ENCODE data around the gene RAP1GAP2.
"Not testable (repeated sequence)": the region's sequence is repeated elsewhere in the genome, so short reads cannot be mapped to it uniquely, and the experiment has no call there.

The RAP1GAP2 gene

GRCh38 chr17:2890778-2891177, 94.5 kb downstream of the RAP1GAP2 start:
- DNase-seq, result not testable (repeated sequence)

GRCh38 chr17:2892305-2892971, 96.2 kb downstream of the RAP1GAP2 start:
- no peak for DNase-seq

- DNase-seq, result no peak
Measured at GRCh38 chr17:2893422-2893914, 97.2 kb downstream of the RAP1GAP2 start.

- no peak for DNase-seq
Measured at GRCh38 chr17:2894782-2895181, 98.5 kb downstream of the RAP1GAP2 start.

- no peak for DNase-seq
Measured at GRCh38 chr17:2897605-2898004, 101.4 kb downstream of the RAP1GAP2 start.

GRCh38 chr17:2898255-2898926, 102.2 kb downstream of the RAP1GAP2 start:
- DNase-seq, result peak in 1 of 2 experiments; percentile 31

- no peak for DNase-seq
Measured at GRCh38 chr17:2899906-2900305, 103.7 kb downstream of the RAP1GAP2 start.

- no peak for DNase-seq
Measured at GRCh38 chr17:2900842-2901241, 104.6 kb downstream of the RAP1GAP2 start.

- DNase-seq, result no peak
Measured at GRCh38 chr17:2901582-2901981, 105.3 kb downstream of the RAP1GAP2 start.

- DNase-seq, result no peak
Measured at GRCh38 chr17:2902546-2902945, 106.3 kb downstream of the RAP1GAP2 start.

- DNase-seq, result no peak
Measured at GRCh38 chr17:2903193-2903974, 107.1 kb downstream of the RAP1GAP2 start.

GRCh38 chr17:2904135-2904534, 107.9 kb downstream of the RAP1GAP2 start:
- no peak for DNase-seq

- DNase-seq, result no peak
Measured at GRCh38 chr17:2905269-2905668, 109.0 kb downstream of the RAP1GAP2 start.

GRCh38 chr17:2905696-2906501, 109.7 kb downstream of the RAP1GAP2 start:
- DNase-seq, result no peak

GRCh38 chr17:2906901-2907300, 110.7 kb downstream of the RAP1GAP2 start:
- no peak for DNase-seq

GRCh38 chr17:2909175-2909845, 113.1 kb downstream of the RAP1GAP2 start:
- no peak for DNase-seq

GRCh38 chr17:2909846-2910234, 113.6 kb downstream of the RAP1GAP2 start:
- no peak for DNase-seq

GRCh38 chr17:2911035-2911754, 115.0 kb downstream of the RAP1GAP2 start:
- no peak for DNase-seq

GRCh38 chr17:2911755-2912111, 115.5 kb downstream of the RAP1GAP2 start:
- no peak for DNase-seq

GRCh38 chr17:2912754-2913153, 116.5 kb downstream of the RAP1GAP2 start:
- no peak for DNase-seq

- DNase-seq, result no peak
Measured at GRCh38 chr17:2916461-2916860, 120.2 kb downstream of the RAP1GAP2 start.

- DNase-seq, result no peak
Measured at GRCh38 chr17:2921443-2921842, 125.2 kb downstream of the RAP1GAP2 start.
